Pancreas (tissue), 10 donors: ENCODE measurements around the gene CRK. TPM values are rescaled to one million over a fixed set of nuclear protein-coding genes. Genes with fewer than 3 reads are reported as not detected.

ENCODE experiments used
- ATAC-seq, 4 donors: fragments of 200-7000 bp; cut with Tn5 transposase; one replicate each; pipeline versions ENCODE4 v1.8.0 to v1.9.1; 2020; ENCODE audit warnings: mild to moderate bottlenecking in 4 of 4, moderate library complexity in 4 of 4
- DNase-seq, 6 donors: peaks; one replicate each; pipeline ENCODE4 v3.0.0-alpha.2; 2020
- FAIRE-seq: peaks from 2 replicates; lab custom pipeline; 2012; peaks lifted over from hg19 to GRCh38; lab: Jason Lieb, UNC
- H3K27ac ChIP-seq, 4 donors: fragments of 200-600 bp; sonication (generic); 1 replicate in 3 of 4; 2 replicates in 1 of 4; pipeline versions ENCODE4 v1.5.0 to v1.8.0; 2020
- H3K27me3 ChIP-seq, 4 donors: fragments of 200-600 bp; one replicate each; pipeline ENCODE4 v1.8.0; 2021
- H3K36me3 ChIP-seq, 3 donors: fragments of 200-600 bp; sonication (generic) in 1 of 3; one replicate each; pipeline versions ENCODE4 v1.5.0 to v1.8.0; 2020 to 2021
- H3K4me1 ChIP-seq, 3 donors: fragments of 200-600 bp; one replicate each; pipeline ENCODE4 v1.8.0; 2021
- H3K4me3 ChIP-seq, 4 donors: fragments of 200-600 bp; sonication (generic) in 2 of 4; one replicate each; pipeline versions ENCODE4 v1.5.0 to v1.8.0; 2020 to 2021
- H3K9me3 ChIP-seq, 4 donors: fragments of 200-600 bp; one replicate each; pipeline ENCODE4 v1.8.0; 2021
- WGBS, 2 donors: extraction: QIAGEN DNeasy Blood & Tissue Kit; methylation state at CpG; one replicate each; pipeline ENCODE4 v1.1.7; 2013; 5-methylcytosine and 5-hydroxymethylcytosine counted together
- intact Hi-C, 3 donors: fragments of 100-400 bp; cut with DNase I; formaldehyde crosslinking; loops; one replicate each; pipeline versions ENCODE4 v1.11.1 to v1.14.2; 2022
- polyA plus RNA-seq, 2 donors: library from polyadenylated mRNA; stranded (reverse); fragments of 200-250 nt; gene quantifications; one replicate each; pipeline ENCODE4 v1.2.3, GENCODE V29; 2013
- total RNA-seq, 6 donors: library from RNA; stranded (reverse); fragmentation: NEBNext Ultra II Directional in 4 of 6; extraction: Animal tissue kit (Norgen Biotek cat#: 25700) in 4 of 6; gene quantifications; one replicate each; pipeline versions ENCODE4 v1.2.1 to v1.2.4, GENCODE V29; 2021 to 2023
- TF ChIP-seq, protein P1 (sequence below), 4 donors: fragments of 200-600 bp; sonication (generic) in 3 of 4; IDR thresholded peaks; one replicate each; pipeline versions ENCODE4 v1.5.0 to v1.8.0; 2021; ENCODE audit warnings: antibody characterized with exemption in 4 of 4
- donor health status: healthy with polysubstance abuse.
- donor health status: DM: no; HTN: no; CAD: no; lungs with moderate emphysema.
- donor health status: DM: no; HTN: no; CAD: no.
- donor health status: control.
- donor health status: control.
- donor health status: Bipolar disorder and iron deficiency.
- donor health status: DM: yes; HTN: yes; CAD: no.
- donor health status: DM: no; HTN: no; CAD: no.
- donor health status: DM: no; HTN: no; CAD: no.
- donor health status: DM: yes; HTN: yes; CAD: no.

Gene CRK
- total and polyA plus RNA-seq, 8 donors, result 9.8 to 30.8 (median 18.5) TPM

DNA sequence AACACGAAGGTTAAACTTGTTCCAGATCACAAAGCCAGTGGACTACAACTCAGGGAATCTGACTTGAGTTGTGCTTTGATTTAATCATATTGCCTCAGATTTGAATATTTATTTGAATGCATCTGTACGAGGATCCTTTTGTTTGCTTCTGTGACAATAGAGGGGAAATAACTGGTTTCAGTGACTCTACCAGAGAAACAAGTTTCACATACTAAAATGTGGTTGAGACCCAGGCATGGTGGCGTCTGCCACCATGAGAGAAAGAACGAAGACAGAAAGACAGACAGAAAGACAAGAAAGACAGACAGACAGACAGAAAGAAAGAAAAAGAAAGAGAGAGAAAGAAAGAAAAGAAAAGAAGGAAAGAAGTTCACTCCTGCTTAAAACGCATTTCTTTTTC is 80.0 kb downstream of the CRK start:
- Histone ChIP-seq H3K36me3 (no peaks in the 10 kb centered on the region), H3K9me3 (no peaks in the 10 kb centered on the region), H3K4me1 (peaks cover 40 to 62% (median 43%) of the 10 kb centered on the region in 3 donors), H3K4me3 (no peak overlapping the region), H3K27me3 (no peaks in the 10 kb centered on the region), H3K27ac (no peak overlapping the region)
- ATAC-seq (no peak), DNase-seq (no peak), FAIRE-seq (no peak)
- intact Hi-C loops, result no loop called here
- WGBS, 2 donors, result 43 to 49% methylated on average over 5 of the region's 5 CpGs
- TF ChIP-seq, protein P1, sequence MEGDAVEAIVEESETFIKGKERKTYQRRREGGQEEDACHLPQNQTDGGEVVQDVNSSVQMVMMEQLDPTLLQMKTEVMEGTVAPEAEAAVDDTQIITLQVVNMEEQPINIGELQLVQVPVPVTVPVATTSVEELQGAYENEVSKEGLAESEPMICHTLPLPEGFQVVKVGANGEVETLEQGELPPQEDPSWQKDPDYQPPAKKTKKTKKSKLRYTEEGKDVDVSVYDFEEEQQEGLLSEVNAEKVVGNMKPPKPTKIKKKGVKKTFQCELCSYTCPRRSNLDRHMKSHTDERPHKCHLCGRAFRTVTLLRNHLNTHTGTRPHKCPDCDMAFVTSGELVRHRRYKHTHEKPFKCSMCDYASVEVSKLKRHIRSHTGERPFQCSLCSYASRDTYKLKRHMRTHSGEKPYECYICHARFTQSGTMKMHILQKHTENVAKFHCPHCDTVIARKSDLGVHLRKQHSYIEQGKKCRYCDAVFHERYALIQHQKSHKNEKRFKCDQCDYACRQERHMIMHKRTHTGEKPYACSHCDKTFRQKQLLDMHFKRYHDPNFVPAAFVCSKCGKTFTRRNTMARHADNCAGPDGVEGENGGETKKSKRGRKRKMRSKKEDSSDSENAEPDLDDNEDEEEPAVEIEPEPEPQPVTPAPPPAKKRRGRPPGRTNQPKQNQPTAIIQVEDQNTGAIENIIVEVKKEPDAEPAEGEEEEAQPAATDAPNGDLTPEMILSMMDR (IDR thresholded peaks at IDR 0.05), result no peak

DNA sequence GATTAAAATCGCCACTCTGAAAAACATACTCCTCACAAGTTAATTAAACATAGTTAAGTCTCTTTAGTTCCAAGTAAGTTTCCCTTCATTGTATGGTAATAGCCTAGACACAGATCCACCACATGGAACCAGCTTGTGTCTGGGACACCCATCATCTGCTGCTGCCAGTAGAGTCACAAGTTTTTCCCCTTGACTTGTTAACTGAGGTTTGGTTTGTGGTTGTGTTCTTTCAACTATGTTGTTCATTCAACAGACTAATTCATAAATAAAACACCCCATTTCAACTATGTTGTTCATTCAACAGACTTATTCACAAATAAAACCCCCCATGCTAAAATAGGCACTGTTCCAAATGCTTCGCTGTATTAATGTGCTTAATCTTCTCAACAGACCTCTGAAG is 80.4 kb downstream of the CRK start:
- ATAC-seq, result no peak
- no peaks in the 10 kb centered on the region for H3K36me3 ChIP-seq
- H3K4me3 ChIP-seq, result no peak overlapping the region
- FAIRE-seq, result no peak
- DNase-seq, result no peak
- peaks cover 39 to 60% (median 40%) of the 10 kb centered on the region in 3 donors for H3K4me1 ChIP-seq
- H3K27me3 ChIP-seq, result no peaks in the 10 kb centered on the region
- TF ChIP-seq, protein P1 (IDR thresholded peaks at IDR 0.05), result no peak
- 13 to 14% methylated on average over 2 of the region's 2 CpGs for WGBS, 2 donors
- intact Hi-C loops, result no loop called here
- H3K9me3 ChIP-seq, result no peaks in the 10 kb centered on the region
- no peak overlapping the region for H3K27ac ChIP-seq

DNA sequence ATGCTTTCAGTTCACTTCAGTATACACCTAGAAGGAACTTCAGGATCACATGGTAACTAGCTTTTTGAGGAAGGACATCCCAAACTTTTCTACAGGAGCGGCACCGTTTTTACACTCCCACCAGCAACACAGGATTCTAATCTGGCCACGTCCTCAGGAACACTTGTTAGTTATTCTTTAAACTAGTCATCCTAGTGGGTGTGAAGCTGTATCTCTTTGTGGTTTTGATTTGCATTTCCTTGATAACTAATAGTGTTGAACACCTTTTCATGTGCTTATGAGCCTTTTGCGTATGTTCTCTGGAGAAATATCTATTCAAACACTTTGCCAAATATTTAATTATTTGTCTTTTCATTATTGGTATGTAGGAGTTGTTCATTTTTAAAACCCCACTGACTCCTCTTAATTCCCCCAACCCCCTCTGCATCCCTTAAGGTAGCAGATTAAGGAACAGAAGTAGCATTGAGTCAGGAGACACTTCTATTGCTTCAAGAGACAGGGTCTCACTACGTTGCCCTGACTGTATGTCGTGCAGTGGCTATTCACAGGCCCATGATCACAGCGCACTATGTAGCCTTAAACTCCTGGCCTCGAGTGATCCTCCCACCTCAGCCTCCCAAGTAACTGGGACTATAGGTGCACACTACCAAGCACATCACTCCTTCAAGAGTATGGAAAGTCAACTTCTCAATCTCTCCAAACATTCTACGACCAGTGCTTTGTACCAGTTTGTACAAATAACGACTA is 81.4 kb downstream of the CRK start:
- Histone ChIP-seq H3K4me3 (no peak overlapping the region), H3K27me3 (no peaks in the 10 kb centered on the region), H3K4me1 (peaks cover 31 to 49% (median 40%) of the 10 kb centered on the region in 3 donors), H3K27ac (no peak overlapping the region), H3K9me3 (no peaks in the 10 kb centered on the region), H3K36me3 (no peaks in the 10 kb centered on the region)
- intact Hi-C loops, result no loop called here
- FAIRE-seq (no peak), ATAC-seq (peak in 3 of 4 donors; percentile 17 to 31 (median 24)), DNase-seq (no peak)
- TF ChIP-seq, protein P1 (IDR thresholded peaks at IDR 0.05), result no peak
- 47 to 55% methylated on average over 10 of the region's 10 CpGs for WGBS, 2 donors

DNA sequence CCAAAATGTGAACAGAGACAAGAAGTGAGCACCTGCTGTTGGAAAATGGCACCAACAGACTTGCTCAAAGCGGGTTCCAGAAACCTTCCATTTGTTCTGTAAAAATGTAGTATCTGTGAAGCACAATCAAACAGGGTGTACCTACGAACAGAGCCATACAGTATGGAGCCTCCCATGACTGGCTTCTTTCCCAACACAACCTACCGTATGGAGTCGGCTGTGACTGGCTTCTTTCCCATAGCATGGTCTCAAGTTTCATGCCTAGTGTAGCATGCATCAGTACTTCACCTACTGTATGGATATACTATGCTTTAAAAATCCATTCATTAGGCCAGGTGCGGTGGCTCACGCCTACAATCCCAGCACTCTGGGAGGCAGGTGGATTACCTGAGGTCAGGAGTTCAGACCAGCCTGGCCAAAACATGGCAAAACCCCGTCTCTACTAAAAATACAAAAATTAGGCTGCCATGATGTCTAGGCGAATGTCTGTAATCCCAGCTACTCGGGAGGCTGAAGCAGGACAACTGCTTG is 82.3 kb downstream of the CRK start:
- FAIRE-seq (no peak), DNase-seq (no peak), ATAC-seq (peak in 3 of 4 donors; percentile 20 to 29 (median 24))
- no peaks in the 10 kb centered on the region for H3K27me3 ChIP-seq
- TF ChIP-seq, protein P1 (IDR thresholded peaks at IDR 0.05), result no peak
- no peaks in the 10 kb centered on the region for H3K36me3 ChIP-seq
- H3K27ac ChIP-seq, result no peak overlapping the region
- peaks cover 31 to 48% (median 40%) of the 10 kb centered on the region in 3 donors for H3K4me1 ChIP-seq
- no peaks in the 10 kb centered on the region for H3K9me3 ChIP-seq
- H3K4me3 ChIP-seq, result no peak overlapping the region
- whole genome bisulfite sequencing, 2 donors, result 40 to 42% methylated on average over 9 of the region's 9 CpGs
- intact Hi-C loops, result no loop called here

DNA sequence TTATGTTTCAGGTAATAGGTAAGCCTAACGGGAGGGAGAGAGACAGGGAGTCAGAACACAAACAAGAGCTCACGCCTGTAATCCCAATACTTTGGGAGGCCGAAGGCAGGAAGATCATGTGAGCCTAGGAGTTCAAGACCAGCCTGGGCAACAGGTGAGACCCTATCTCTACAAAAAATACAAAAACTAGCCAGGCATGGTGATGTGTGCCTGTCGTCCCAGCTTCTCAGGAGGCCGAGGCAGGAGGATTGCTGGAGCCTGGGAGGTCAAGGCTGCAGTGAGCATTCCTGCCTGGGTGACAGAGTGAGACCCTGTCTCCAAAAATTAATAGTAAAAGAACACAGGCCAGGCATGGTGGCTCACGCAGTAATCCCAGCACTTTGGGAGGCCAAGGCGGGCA is 83.4 kb downstream of the CRK start:
- H3K27ac ChIP-seq, result no peak overlapping the region
- no peak for FAIRE-seq
- H3K27me3 ChIP-seq, result no peaks in the 10 kb centered on the region
- DNase-seq, result no peak
- TF ChIP-seq, protein P1 (IDR thresholded peaks at IDR 0.05), result no peak
- H3K4me3 ChIP-seq, result no peak overlapping the region
- no peaks in the 10 kb centered on the region for H3K9me3 ChIP-seq
- H3K36me3 ChIP-seq, result no peaks in the 10 kb centered on the region
- H3K4me1 ChIP-seq, result peaks cover 31 to 39% (median 37%) of the 10 kb centered on the region in 3 donors
- no peak for ATAC-seq
- intact Hi-C loops, result no loop called here
- WGBS, 2 donors, result 79 to 90% methylated on average over 7 of the region's 7 CpGs
